GM21367 (cell line): Measurements from ENCODE around the gene INF2.

Experiments
- ATAC-seq: cut with Tn5 transposase; IDR thresholded peaks from one replicate; pipeline ENCODE4 v1.9.1; 2021; ENCODE audit not compliant: unreplicated experiment

Gene INF2

DNA sequence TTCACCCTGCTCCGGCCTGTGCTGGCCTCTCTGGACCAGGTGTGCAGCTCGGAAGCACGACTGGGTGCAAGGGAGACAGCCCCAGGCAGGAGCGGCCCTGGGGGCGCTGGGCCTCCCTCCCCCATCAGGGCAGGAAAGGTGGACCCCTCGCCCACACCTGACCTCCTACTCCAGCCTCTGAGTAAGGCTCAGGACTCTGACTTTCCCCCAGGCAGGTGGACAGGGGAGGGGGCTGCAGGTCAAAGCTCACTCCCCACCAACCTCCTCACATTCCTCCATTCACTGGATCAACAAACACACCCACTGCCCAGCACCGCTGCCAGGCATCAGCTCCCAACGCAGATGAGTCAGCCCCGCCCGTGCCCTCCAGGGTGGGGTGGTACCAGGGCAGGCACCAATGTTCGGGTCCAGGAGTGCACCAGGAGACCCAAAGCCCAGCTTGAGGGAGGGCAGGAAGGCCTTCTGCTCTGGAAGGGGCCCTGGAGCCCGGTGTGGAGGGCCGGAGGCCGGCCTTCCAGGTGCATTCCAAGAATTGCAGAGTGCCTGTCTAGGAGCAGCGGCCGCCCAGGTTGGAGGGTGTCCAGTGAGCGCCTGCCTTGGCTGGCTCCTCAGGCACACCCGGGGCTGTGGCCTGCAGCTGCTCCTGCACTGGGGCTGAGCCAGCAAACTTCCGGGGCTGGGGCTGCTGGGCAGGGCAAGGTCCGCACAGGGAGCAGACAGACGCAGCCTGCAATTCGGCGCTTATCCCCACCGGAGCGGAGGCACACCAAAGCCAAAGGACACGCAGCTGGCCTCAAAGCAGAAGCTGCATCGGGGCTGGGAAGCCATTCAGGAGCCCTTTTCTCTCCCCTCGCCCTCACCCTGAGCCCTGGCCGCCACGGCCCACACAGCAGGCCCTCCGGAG lies 1.6 kb upstream of the INF2 start:
- no peak for ATAC-seq

DNA sequence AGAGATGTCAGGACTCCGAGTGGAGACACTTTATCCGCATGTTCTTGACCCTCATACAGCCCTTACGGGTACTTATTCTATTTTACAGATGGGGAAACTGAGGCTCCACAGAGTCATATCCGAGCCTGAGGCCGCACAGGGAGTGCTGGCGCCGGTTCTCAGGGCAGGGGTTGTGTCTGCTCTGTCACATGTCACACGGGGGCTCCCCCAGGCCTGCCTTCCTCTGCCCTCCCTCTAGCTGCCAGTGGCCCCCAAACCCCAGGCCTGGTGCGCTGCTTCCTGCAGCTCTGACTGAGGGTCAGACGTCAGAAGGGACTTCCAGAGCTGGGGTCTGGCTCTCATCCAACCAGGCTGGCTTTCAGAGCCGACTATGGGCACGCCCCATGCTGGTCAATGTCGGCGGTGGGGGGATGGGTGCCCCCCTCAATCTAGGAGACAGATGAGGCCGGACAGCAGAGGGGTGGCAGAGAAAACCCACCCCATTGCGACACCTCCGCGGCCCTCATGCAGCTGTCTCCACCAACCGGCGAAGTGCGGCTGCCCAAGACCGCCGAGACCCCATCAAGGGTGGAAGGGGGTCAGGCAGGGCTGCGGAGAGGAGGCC lies 811 bp upstream of the INF2 start:
- no peak for ATAC-seq

DNA sequence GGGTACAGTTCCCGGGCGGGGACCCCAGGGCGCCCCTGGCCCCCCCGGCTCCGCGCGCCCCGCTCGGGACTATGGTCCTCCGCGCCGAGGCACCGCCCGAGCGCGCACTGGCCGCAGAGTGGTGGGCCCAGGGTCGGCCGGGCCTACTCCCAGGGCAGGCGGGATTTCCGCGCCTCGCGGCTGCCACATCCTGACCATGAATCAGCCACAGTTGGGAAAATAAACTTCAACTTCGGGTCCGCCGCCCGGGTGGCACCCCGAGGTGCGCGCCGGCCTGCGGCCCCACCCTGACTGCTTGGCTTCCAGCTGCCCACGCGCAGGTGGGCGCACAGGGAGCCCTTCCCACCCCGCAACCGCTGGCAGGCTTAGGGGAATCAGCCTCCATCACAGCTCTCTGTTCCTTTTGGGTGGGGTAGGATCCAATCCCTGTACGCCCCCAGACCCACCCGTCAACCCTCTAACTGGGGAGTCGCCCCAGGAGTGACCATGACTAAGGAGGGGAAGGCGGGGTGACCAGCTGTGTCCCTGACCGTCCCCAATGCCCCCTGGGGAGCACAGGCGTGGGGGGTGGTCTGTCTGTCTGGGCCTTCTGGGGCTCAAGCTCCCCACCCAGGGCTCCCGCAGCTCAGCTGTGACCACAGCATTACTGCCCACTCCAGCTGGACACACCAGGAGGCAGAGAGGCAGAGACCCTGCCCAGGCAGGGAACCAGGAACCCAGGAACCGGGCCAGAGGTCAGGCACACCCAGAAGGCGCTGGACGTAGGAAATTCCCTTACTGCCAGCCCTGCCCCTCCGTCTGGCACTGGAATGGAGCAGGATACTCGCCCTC lies 678 bp downstream of the INF2 start:
- no peak for ATAC-seq

DNA sequence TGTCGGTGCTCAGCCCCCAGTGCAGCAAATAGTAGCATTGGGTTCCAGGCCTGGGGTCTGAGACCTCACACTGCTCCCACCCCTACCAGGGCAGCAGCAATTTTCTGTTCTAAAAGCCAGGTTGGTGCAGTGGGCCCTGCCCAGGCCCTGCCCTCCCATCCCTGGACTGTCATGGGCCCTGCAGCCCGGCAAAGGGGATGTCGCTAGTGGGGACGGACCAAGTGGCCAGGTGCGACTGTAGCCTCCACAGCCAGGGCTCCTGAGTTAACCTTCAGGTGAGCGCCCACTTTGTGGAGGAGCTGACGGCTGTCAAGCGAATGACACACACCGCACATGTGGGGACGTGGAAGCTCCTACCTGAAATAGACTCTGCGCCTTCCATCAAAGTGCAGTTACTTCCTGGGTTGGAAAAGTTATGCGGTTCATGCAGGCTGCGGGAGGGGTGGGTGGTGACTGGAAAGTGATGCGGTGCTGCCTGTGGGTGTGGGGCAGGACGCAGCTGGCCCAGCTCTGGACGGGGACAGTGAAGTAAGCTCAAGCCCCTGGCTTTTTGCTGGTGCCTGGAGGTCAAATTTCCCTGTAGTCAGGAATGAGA lies 1.5 kb downstream of the INF2 start:
- ATAC-seq, result no peak

DNA sequence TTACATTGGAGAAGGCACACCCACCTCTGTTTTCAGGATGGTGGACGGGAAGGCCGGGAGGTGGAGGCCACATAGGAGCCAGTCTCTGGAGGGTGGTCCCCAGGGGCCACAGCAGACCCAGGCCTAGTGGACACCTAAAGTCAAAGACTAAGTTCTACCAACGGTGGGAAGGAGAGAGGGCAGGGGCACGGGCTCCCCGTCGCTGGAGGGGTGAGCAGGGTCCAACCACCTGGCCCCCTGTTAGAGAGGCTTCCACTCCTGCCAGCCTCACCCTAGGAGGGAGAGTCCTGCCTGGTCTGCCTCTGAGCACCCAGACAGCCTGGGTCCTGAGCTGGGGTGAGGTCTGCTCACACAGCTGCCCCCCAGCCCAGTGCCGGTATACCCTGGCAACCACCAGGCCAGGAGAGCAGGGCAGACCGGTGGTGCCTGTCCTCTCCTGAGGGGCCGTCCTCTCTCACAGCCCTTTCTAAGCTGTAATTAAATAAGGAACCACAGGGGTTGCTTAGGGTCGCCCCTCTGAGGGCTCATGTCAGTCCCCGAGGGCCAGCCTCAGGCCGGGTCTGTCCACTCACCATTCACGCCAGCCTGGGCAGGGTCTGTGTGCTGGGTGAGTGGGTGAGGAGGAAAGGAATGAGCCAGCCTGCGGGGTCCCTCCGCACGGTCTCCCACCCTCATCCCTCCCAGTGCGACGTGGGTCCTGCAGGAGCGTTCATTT lies 2.3 kb downstream of the INF2 start:
- ATAC-seq, result no peak

DNA sequence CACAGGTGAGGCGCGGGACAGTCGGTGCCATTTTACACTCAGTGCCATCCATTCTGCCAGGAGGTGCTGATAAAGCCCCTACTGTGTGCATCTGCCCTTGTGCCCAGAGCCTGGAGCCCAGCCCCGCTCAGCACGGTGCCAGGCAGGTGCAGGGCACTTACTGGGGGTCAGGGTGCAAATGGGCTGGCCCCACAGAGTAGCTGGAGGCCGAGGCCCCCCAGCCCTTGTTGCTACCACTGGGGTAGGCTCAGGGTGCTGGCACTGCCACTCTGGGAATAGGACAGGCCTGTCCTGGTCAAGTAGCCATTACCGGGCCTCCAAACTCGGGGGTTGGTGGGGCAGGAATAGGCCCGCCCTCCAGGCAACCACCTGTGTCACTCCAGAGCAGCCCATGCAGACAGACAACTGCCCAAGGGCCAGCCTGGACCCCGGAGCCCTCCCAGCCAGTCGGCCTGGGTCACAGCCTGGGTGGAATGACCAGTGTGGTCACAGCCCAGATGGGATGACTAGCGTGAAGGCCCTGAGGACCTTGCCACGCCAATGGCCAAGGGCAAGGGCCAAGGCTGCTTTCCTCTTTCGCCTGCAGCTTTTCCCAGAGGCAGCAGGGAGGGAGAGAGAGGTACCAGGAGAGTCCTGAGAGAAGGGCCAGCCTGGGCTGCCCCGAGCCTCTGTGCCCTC lies 3.0 kb downstream of the INF2 start:
- ATAC-seq, result no peak

DNA sequence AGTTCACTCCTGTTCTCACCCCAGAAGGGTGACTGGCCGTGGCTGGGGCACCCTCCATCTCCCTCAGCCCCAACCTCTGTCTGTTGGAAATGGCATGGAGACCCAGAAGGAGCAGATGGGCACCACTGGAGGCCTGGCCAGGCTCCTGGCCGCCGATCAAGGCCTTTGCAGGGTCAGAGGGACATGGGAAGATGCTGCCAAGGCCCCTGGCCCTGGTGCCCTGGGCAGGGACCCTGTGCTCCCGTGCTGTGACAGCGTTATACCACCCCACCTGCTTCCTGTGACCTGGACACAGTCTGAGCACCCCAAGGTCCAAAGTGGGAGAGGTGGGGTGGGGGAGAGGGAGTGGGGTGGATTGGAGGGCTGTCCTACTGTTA lies 3.5 kb downstream of the INF2 start:
- no peak for ATAC-seq

DNA sequence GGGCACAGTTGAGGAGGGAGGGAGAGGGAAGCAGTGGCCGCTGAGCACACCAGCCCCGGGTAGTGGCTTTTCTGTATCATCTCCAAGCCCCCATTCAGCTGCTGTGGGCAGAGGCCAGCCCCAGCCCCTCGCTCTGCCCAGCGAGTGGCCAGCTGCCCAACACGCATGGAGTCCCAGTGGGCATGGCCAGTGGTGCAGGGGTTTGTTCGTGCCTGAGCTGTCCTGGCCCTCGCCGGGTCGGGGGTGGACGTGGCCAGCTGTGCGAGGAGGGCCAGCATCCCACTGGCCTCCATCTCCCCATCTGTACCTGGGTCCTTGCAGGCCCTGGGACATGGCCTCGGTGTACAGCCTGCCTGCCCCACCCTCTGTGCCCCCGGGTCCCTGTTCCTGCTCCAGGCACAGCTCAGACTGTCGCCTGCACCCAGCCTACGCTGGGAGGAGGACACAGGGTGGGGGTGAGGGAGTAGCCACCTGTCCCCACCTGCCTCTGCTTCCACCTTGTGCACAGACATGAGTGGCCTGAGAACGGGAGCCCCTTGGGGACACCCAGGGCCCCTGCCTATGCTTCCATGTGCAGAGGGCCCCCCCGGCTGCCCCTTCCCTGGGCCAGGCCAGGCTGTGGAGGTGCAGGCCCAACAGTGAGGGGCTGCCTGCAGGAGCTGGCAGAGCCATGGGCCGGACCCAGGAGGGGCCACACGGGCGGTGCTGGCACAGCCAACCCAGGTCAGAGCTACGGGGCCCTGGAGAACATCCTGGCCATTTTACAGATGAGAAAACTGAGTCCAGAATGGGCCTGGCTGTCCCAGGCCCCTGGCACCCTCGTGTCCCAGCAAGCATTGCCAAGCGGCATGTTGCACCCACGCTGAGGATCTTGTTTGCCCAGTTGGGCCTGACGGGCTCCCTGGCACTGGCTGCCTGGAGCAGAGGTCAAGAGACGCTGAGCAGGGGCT lies 4.3 kb downstream of the INF2 start:
- no peak for ATAC-seq

DNA sequence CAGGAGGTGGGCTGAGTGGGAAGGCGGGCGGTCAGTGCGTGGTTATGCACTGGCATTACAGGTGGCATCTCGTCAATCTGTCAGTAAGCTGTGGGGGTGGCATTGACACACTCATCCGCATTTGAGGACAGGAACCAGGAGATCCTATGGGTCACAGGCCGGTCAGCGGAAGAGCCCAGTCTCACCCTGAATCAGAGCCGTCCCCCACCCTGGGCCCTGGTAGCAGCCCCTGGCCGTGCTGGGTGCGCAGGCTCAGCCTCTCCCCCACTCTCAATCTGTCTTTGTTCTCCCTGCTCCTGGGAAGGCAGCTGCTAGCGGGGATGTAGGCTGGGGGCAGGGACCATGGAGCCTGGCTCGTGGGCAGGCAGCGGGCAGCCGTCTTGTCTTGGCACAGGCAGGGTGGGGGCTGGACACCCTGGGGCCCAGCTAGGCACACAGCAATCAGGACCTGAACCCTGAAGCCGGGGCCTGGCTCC lies 5.1 kb downstream of the INF2 start:
- no peak for ATAC-seq

DNA sequence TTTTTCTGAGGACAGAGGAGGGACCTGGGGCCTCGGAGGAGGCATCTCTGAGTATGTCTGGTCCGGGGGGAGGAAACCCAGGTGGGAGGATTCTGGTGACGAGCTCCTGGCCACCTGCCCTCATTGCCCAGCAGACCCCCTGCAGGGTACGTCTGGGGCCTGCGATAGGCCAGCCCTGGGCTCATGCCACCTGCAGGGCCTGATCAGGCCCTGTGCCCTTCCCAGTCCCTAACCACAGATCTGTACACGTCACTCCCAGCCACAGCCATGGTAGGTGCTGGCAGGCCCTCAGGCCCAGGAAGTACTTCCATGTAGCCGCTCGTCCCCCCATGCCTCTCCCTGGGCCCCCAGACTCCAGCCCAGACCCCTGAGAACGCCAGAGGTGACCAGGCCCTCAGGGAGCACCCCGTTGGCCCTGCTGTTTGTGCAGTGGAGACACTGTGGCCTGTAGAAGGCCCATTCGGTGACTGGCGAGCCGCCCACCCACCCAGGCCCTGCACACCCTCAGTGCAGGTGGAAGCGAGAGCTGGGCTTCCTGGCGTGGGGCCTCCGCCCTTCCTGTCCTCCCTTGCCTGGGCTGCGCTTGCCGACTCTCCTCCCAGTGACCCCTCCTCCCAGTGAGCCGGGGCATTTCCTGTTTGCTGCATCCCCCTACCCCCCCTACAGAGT lies 5.7 kb downstream of the INF2 start:
- ATAC-seq, result no peak

DNA sequence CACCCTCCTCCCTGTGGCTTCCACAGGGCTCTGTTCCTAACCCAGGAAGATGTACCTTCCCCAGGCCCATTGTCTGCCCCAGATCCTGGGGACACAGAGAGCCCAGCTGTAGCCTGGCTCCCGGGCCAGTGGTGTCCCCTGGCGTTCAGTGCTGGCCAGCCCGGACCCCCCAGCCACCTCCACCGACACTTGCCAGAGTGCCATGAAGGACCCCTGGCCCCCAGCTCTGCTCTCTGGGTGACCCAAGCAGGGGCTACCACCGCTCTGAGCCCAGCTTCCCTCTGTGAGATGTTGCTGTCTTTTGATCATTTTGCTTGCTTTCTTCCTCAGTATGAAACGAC lies 6.2 kb downstream of the INF2 start:
- ATAC-seq, result no peak

DNA sequence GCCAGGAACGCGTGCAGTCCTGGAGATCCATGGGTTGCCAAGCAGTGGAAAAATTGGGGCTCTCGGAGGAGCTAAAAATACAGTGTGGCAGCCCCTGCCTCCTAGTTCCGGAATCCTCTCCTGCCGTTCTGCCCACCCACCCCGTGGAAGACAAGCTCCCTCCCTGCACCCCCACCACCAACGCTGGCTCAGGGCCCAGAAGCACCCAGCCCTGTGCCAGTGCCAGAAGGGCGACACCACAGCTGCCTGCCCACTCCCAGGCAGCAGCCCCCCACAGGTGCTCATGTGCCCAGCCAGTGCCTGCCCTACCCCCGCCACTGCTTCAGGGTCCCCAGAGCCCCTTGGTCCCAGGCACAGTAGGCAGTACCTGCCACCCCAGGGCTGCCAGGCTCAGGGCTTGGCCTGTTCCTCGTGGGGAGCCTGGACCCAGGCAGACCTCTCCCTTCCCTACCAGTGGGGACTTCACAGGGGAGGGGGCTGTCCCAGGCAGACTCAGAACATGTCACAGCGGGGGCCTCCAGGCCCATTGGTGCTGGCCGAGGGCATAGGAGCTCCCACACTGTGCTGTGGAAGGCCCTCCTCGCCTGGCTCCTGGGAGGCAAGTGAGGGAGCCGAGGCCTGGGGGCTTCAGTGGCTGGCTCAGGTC lies 7.4 kb downstream of the INF2 start:
- ATAC-seq, result no peak

DNA sequence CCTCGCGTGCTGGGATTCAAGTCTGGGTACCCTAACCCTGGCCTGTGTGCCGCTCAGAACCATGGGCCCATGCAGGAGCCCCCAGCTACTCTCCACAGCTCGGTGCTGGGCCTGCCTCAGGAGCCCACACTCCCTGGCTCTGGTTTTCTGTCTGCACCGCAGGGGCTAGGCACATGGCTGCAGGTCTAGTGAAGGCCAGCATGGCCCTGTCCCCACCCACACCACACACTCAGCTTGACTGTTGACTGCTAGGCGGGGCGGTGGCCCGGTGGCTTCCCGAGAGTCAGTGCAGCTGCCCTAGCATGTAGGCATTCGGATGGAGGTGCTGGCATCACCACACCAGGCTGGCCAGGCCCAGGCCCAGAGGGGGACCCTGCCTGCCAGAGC lies 7.9 kb downstream of the INF2 start:
- ATAC-seq, result no peak

DNA sequence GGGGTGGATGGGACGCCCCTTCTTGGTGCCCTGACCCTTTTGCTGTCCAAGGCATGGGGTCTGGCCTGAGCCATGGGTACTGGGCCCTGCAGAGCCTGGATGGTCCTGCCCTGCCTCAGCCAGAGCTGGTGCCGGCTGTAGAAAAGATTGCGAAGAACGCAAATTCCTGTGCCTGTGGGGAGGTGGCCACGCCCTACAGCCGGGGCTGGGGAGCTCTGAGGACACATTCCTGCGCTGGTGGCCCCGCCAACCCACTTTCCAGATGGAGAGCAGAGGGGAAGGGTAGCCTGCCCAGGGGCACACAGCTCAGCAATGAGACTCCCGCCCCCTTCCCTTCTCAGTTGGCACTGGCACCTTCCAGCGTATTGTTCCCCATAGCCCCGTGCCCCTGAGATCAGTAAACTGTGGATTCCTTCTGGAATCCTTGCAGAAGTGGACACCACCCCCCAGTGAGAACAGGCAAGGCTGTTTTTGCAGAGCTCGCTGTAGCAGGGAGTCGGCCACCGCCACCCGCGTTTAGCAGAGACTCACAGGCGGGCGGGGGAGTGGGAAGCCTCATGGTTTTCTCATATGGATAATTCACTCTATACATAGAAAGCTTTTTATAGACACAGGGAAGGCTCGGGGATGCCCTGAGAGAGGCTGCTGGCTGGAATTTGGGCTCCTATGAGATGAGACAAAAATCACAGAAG lies 8.6 kb downstream of the INF2 start:
- ATAC-seq, result no peak

DNA sequence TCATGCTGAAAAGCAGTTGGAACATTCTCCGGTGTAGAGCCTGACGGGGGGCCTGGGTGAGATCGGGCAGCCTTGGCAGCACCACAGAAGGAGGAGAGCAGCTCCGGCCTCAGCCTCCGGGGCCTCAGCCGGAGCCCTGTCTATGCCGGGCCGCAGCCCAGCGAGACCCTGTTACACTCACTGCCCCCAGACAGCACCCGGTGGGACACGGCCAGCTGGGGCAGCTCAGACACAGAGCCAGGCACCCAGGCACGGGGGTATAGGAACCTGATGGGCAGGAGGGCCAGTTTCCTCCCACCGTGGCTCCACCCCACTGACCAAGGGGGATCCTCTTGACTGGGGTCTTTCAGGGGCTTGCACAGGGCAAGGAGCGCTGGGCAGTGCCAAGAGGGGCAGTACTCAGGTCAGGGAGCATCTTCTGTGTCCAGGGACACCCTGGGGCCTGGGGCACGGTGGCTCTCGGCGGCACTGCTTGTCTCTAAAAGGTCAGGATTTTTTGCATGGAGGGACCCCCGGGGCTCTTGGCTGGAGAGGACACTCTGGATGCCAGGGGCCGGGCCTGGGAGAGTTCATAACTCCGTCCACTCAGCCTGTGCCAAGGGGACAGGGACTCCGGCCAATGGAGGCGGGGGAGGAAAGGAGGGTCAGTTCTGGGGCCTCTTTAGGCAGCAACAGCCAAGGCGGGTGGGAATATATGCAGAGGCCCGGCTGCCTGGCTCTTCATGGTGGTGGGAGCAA lies 9.4 kb downstream of the INF2 start:
- no peak for ATAC-seq

DNA sequence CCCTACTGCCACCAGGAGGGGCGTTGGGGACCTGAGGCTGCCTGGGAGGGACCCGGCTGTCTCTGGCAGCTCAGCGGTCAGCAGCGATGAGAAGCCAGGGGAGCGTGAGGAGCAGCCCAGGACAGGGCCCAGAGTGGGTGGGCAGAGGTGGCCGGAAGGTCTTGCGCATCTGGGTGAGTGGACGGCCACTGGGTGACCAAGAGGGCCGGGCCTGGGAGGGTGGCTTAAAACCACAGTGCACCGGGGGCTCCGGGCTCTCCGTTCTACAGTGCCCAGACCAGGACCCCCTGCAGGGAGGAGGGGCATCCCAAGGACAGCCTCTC lies 10.0 kb downstream of the INF2 start:
- ATAC-seq, result no peak

DNA sequence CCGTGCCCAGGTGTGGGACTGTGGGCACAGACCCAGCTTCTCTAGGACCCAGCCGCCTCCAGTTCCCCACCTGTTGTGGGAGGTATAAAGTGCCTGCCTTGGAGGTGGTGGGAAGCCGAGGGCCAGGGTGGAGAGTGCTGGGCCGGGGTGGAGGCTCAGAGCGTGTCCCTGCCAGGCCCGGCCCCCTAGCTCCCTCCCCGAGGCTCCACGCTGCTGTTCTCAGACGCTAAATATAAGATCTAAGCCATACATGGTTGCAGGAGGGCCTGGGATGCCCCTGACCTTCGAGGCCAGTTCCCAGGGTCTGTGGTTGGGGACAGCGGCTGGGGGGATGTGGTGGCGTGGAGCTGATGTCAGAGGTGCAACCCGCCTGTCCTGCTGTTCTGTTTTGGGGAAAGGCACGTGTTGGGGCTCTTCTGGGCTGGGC lies 10.8 kb downstream of the INF2 start:
- no peak for ATAC-seq
